D721Med (cell line): ENCODE measurements around the gene FAM20B.
"Not testable (repeated sequence)": the region's sequence is repeated elsewhere in the genome, so short reads cannot be mapped to it uniquely, and the experiment has no call there.

Source experiments
- DNase-seq: peaks from one replicate; pipeline ENCODE4 v3.0.0; 2011; ENCODE audit warnings: low spot score; ENCODE audit not compliant: insufficient read length
- FAIRE-seq: peaks from 2 replicates; lab custom pipeline; 2011; peaks lifted over from hg19 to GRCh38; lab: Jason Lieb, UNC
- CTCF ChIP-seq: IDR thresholded peaks from 2 replicates; pipeline ENCODE4 v1.5.1; 2012; ENCODE audit warnings: mild to moderate bottlenecking, control low read depth; ENCODE audit not compliant: insufficient read depth; ENCODE audit errors: missing control alignments

FAM20B gene

GRCh38 chr1:178999061-178999460 is 26.6 kb upstream of the FAM20B start:
- no peak for TF ChIP-seq CTCF
- no peak for FAIRE-seq
- no peak for DNase-seq

DNA sequence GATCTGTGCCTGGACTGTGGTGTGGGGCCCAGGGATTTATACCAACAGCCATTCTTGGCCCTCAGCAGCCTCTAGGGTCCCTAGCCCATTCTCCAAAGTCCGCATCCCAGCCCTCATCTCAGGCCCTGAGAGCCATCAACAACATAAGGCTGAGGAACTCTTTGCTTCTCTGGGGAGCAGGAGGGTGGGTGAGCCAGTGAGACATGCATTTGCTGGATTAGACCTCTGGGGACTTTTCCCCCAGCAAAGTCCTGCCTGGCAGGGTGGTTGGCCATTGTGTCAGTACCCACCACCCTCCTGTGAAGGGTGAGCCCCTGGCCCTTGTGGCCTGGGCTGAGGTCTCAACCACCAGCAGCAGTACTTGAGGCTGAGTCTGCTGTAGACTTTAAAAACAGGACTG is 24.2 kb upstream of the FAM20B start:
- DNase-seq (no peak), FAIRE-seq (no peak)
- TF ChIP-seq CTCF: no peak

DNA sequence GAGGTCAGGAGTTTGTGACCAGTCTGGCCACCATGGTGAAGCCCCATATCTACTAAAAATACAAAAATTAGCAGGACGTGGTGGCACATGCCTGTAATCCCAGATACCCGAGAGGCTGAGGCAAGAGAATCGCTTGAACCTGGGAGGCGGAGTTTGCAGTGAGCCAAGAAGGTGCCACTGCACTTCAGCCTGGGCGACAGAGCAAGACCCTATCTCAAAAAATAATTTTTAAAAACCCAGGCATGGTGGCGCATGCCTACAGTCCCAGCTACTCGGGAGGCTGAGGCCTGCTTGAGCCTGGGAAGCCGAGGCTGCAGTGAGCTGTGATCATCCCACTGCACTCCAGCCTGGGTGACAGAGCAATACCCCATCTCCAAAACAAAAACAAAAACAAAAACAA is 23.6 kb upstream of the FAM20B start:
- not testable (repeated sequence) for FAIRE-seq, DNase-seq

GRCh38 chr1:179002552-179003345 is 22.9 kb upstream of the FAM20B start:
- no peak for DNase-seq
- no peak for FAIRE-seq
- TF ChIP-seq CTCF: peak; percentile 98

- FAIRE-seq: no peak
- TF ChIP-seq CTCF: no peak
- DNase-seq: no peak
These were observed 22.1 kb upstream of the FAM20B start for GRCh38 chr1:179003512-179004066.

- FAIRE-seq (no peak), DNase-seq (no peak)
- no peak for TF ChIP-seq CTCF
These were observed 18.5 kb upstream of the FAM20B start for GRCh38 chr1:179007233-179007632.

- no peak for FAIRE-seq
- DNase-seq: no peak
- TF ChIP-seq CTCF: no peak
These were observed 15.0 kb upstream of the FAM20B start for GRCh38 chr1:179010671-179011070.
